ENCODE measurements around the gene FZD7. TPM values are rescaled to one million over a fixed set of nuclear protein-coding genes. Genes with fewer than 3 reads are reported as not detected.

Gene FZD7
- total and polyA plus RNA-seq, 11 donors = 1.7 to 42.0 (median 19.3) TPM

DNA sequence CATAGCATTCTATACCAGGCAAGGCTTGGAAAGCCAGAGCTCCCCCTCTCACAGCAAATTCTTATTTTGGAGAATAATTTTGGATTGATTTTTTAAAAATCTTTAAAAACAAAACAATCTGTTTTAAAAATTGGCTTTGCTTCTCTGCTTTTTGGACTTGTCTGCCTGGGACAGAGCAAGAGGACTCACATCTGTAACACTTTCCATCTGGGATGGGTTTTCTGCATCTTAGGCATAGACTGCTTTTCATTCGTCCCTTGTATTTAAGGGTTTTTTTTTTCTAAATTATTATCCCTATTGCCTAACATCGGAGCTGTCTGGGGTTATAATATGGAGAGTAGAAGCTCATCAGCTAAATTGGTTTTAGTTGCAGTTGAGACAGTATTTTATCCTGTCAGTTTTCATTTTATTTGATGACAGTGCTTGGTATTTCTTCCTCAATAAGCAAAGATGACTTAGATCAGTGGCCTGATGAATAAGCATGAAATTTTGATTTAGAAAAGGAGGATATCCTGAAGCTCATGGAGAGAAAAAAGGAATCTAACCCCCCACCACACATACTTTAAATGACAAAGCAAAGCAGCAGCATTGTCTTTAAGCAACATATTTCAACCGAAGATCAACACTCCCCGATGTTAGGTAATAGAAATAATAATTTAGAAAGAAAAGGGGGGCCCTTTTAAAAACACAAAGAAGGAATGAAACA, 2.3 kb upstream of the FZD7 start:
- DNase-seq (no peak), ATAC-seq (no peak)
- Histone ChIP-seq H3K36me3 (no peaks in the 10 kb centered on the region), H3K9me3 (no peaks in the 10 kb centered on the region), H3K4me3 (peak overlapping the region in 1 of 12 donors; percentile 79), H3K27me3 (peaks cover 0 to 39% (median 0%) of the 10 kb centered on the region in 9 donors), H3K4me1 (peaks cover 0 to 36% (median 13%) of the 10 kb centered on the region in 12 donors), H3K27ac (peak overlapping the region in 2 of 12 donors; percentile 97 to 99)
- intact Hi-C loops (cut with DNase I) = loop anchor here in 7 of 10 donors (5.0 to 10.0 kb wide), 8 partner anchors 133 to 249 kb away; partner anchors contain the start of gene ALS2 (in 2 of the 7)
- WGBS, 4 donors = 50 to 63% (median 58%) methylated on average over 4 of the region's 4 CpGs
- no peak for TF ChIP-seq POLR2A (IDR thresholded peaks at IDR 0.05)
- TF ChIP-seq, protein P1, sequence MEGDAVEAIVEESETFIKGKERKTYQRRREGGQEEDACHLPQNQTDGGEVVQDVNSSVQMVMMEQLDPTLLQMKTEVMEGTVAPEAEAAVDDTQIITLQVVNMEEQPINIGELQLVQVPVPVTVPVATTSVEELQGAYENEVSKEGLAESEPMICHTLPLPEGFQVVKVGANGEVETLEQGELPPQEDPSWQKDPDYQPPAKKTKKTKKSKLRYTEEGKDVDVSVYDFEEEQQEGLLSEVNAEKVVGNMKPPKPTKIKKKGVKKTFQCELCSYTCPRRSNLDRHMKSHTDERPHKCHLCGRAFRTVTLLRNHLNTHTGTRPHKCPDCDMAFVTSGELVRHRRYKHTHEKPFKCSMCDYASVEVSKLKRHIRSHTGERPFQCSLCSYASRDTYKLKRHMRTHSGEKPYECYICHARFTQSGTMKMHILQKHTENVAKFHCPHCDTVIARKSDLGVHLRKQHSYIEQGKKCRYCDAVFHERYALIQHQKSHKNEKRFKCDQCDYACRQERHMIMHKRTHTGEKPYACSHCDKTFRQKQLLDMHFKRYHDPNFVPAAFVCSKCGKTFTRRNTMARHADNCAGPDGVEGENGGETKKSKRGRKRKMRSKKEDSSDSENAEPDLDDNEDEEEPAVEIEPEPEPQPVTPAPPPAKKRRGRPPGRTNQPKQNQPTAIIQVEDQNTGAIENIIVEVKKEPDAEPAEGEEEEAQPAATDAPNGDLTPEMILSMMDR (IDR thresholded peaks at IDR 0.05) = no peak

DNA sequence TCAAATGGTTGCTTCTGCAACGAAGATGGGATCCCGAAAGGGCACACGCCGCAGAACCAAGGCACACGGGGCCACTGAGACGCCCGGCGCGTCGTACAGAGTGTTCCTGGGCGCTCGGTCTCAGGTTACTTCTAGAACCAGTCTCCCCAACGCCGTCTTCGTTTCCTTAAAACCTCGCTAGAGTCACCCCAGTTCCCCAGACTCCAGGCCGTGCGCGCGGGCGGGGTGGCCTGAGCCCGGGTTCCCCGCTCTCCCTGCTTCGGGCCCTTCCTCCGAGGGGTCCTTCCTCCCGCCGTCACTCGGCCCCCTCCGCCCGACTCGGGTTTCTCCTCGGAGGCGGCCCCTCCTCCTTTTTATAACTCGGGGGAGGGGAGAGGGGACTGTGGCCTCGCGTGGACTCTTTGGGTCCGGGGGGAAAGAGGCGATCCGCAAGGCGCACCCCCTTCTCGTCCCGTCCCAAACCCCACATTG, 774 bp upstream of the FZD7 start:
- peak; percentile 20 to 37 (median 32) for ATAC-seq
- H3K36me3 ChIP-seq = no peaks in the 10 kb centered on the region
- peaks cover 0 to 36% (median 15%) of the 10 kb centered on the region in 12 donors for H3K4me1 ChIP-seq
- H3K27me3 ChIP-seq = peaks cover 0 to 47% (median 5%) of the 10 kb centered on the region in 9 donors
- DNase-seq = peak; percentile 44 to 79 (median 58)
- no peaks in the 10 kb centered on the region for H3K9me3 ChIP-seq
- 1 to 2% (median 1%) methylated on average over 42 of the region's 42 CpGs for WGBS, 4 donors
- peak overlapping the region; percentile 86 to 99 (median 95) for H3K27ac ChIP-seq
- intact Hi-C loops (cut with DNase I) = loop anchor here in 7 of 10 donors (2.0 to 10.0 kb wide), 9 partner anchors 132 to 251 kb away; partner anchors contain the start of gene ALS2 (in 2 of the 7)
- peak overlapping the region; percentile 52 to 90 (median 79) for H3K4me3 ChIP-seq
- TF ChIP-seq, protein P1 (IDR thresholded peaks at IDR 0.05) = no peak
- no peak for TF ChIP-seq POLR2A (IDR thresholded peaks at IDR 0.05)

DNA sequence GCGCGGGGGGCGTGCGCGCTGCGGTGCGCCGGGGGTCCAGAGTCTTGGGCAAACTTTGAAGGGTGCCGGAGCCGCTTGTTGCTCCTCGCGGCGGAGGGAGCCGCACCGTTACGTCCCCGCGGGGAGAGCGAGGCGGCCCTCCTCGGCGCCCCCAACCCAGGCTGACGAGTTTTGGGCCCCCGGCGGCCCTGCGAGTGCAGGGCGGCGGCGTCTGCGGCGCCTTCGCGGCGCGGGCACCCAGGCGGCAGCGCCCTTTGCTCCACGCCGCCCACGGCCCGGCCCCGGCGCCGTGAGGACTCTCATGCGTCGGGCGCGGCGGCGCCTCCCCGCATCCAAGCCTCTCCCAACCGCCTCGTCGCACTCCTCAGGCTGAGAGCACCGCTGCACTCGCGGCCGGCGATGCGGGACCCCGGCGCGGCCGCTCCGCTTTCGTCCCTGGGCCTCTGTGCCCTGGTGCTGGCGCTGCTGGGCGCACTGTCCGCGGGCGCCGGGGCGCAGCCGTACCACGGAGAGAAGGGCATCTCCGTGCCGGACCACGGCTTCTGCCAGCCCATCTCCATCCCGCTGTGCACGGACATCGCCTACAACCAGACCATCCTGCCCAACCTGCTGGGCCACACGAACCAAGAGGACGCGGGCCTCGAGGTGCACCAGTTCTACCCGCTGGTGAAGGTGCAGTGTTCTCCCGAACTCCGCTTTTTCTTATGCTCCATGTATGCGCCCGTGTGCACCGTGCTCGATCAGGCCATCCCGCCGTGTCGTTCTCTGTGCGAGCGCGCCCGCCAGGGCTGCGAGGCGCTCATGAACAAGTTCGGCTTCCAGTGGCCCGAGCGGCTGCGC, 814 bp downstream of the FZD7 start:
- H3K4me1 ChIP-seq = peaks cover 0 to 45% (median 22%) of the 10 kb centered on the region in 12 donors
- peak in 2 of 4 donors; percentile 1 to 7 for ATAC-seq
- H3K9me3 ChIP-seq = no peaks in the 10 kb centered on the region

More for the DNA sequence above, 814 bp downstream of the FZD7 start:
- Histone ChIP-seq H3K4me3 (peak overlapping the region; percentile 52 to 90 (median 79)), H3K27me3 (peaks cover 0 to 61% (median 5%) of the 10 kb centered on the region in 9 donors), H3K36me3 (no peaks in the 10 kb centered on the region), H3K27ac (peak overlapping the region; percentile 89 to 99 (median 95))
- TF ChIP-seq, protein P1 (IDR thresholded peaks at IDR 0.05) = no peak
- TF ChIP-seq POLR2A (IDR thresholded peaks at IDR 0.05) = no peak
- peak in 2 of 5 donors; percentile 50 to 72 for DNase-seq
- WGBS, 4 donors = 0 to 1% (median 1%) methylated on average over 8 to 105 of the region's 105 CpGs; no CpG with 5 or more reads in 1 of the 4 donors
- intact Hi-C loops (cut with DNase I) = loop anchor here (2.0 to 10.0 kb wide), 14 partner anchors 82 to 252 kb away; partner anchors contain the start of gene ALS2 (in 2 of the 10)
